ENCODE results near the gene ITGB2. TPM values are rescaled to one million over a fixed set of nuclear protein-coding genes. Genes with fewer than 3 reads are reported as not detected.

The ITGB2 gene
- total RNA-seq, 1 donor from 2014 or later, result 370 TPM

DNA sequence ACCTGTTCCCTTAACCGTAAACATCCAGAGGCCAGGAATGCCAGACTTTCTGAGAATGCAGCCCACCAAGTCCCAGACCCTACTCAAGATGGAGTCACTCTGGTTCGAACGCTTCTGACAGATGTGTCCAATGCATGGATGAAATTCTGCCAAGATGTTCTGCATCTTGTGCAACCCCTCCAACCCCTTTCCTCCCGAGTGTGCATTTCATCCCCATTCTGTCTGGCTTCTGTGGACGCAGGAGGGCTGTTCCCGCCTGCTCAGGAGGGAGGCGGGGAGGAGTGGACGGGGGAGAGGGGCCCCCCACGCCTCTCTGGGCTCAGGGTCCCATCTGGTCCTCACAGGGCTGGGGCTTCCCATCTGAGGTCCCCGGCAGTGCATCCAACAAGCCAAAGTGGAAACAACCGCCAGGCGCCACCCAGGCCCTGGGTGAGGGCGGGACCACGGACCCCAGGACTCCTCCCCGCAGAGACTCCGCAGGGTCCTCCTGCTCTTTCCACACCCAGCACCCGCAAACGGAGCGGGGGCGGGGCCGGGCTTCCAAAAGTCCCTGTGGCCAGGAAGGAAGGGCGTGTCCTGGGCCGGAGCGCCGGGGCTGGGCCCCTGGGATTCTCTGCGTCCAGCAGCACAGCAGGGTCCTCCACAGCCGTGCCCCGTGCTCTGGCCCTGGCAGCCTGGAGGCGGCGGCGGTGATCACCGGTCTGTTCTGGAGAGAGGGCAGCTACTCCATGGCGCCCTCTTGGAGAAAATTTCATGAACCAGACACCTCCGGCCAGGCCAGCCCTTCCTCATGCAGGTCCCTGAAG lies 75.1 kb downstream of the ITGB2 start:
- H3K9me3 ChIP-seq, result no peaks in the 10 kb centered on the region
- TF ChIP-seq, protein P1, sequence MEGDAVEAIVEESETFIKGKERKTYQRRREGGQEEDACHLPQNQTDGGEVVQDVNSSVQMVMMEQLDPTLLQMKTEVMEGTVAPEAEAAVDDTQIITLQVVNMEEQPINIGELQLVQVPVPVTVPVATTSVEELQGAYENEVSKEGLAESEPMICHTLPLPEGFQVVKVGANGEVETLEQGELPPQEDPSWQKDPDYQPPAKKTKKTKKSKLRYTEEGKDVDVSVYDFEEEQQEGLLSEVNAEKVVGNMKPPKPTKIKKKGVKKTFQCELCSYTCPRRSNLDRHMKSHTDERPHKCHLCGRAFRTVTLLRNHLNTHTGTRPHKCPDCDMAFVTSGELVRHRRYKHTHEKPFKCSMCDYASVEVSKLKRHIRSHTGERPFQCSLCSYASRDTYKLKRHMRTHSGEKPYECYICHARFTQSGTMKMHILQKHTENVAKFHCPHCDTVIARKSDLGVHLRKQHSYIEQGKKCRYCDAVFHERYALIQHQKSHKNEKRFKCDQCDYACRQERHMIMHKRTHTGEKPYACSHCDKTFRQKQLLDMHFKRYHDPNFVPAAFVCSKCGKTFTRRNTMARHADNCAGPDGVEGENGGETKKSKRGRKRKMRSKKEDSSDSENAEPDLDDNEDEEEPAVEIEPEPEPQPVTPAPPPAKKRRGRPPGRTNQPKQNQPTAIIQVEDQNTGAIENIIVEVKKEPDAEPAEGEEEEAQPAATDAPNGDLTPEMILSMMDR (IDR thresholded peaks at IDR 0.05), result peak; percentile 48
- H3K4me1 ChIP-seq, result peaks cover 19% of the 10 kb centered on the region
- peak; percentile 82 for ATAC-seq
- H3K27ac ChIP-seq, result peak overlapping the region; percentile 42
- H3K4me3 ChIP-seq, result peak overlapping the region; percentile 31
- H3K27me3 ChIP-seq, result no peaks in the 10 kb centered on the region
- peak; percentile 84 for DNase-seq
- H3K36me3 ChIP-seq, result peaks cover 22% of the 10 kb centered on the region
- intact Hi-C loops (cut with DNase I), result no loop called here

DNA sequence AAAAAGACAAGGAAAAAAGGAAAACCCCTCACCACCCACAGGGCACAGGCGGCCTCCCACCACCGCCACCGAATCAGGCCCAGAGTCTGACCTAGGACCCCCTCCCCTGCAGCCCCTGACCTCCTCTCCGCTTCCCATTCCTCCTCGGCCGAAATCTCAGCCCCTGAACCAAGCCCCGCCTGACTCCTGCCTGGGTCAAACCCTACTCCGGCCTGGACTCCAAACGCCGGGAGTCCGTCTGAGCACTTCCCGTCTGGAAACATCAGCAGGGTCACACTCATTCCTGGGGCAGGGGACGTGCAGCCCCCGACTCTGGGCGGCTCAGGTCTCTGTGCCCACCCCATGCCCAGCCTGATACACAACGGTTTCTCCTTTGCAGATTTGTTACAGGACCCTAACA lies 76.4 kb downstream of the ITGB2 start:
- Histone ChIP-seq H3K27ac (no peak overlapping the region), H3K27me3 (no peaks in the 10 kb centered on the region), H3K4me1 (peaks cover 19% of the 10 kb centered on the region), H3K9me3 (no peaks in the 10 kb centered on the region), H3K36me3 (peaks cover 9% of the 10 kb centered on the region), H3K4me3 (no peak overlapping the region)
- no peak for ATAC-seq
- DNase-seq, result no peak
- TF ChIP-seq, protein P1 (IDR thresholded peaks at IDR 0.05), result no peak
- intact Hi-C loops (cut with DNase I), result no loop called here

DNA sequence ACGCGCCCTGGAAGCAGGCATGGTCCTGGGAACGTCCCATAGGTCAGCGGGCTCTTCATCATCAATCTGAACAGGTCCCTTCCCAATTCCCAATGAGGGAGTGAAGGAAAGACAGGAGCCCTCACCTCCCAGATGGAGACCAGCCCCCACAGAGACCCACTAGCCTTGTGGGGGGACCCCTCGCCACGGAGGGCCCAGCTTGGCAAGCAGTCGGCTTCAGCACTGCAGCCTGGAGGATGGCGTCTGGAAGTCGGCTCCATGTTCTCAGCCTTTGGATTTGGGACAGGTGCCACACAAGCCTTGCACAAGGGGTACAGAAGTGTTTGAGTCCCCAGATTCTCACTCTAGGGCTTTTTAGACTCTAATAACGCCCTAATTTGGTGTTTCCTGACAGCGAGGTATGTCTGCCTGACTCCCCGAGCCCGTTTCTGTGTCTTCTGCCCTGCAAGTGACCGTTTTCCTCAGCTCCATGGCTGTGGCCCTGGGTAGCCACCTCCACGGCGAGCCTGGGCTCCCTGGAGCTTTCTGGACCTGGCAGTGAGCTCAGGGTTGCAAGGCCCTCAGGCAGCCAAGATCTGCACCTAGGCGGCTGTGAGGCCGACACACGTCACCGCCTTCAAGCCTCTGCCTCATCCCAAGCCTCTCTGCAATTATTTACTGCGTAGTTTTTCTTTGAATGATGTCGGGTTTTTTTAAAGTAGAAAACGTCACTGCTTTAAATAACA lies 77.8 kb downstream of the ITGB2 start:
- peaks cover 19% of the 10 kb centered on the region for H3K4me1 ChIP-seq
- TF ChIP-seq, protein P1 (IDR thresholded peaks at IDR 0.05), result no peak
- ATAC-seq (no peak), DNase-seq (no peak)
- no peak overlapping the region for H3K4me3 ChIP-seq
- H3K9me3 ChIP-seq, result no peaks in the 10 kb centered on the region
- H3K36me3 ChIP-seq, result no peaks in the 10 kb centered on the region
- H3K27me3 ChIP-seq, result no peaks in the 10 kb centered on the region
- no peak overlapping the region for H3K27ac ChIP-seq
- intact Hi-C loops (cut with DNase I), result no loop called here

DNA sequence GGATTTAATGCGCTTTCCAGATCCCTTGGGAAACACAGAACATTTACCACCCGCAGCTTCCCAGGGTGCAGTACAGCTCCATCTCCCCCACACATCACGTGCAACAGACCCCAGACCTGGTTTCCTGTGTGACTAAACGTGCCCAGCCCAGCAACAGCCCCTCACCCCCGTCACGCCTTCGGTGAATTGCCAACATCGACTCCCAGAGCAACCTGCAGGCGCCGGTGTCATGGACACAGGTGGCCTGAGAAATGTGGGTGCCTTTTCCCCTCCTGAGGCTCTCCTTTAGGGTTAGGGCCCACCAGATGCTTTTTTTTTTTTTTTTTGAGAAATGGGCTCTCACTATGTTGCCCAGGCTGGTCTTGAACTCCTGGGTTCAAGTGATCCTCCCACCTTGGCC lies 78.6 kb downstream of the ITGB2 start:
- ATAC-seq, result no peak
- TF ChIP-seq, protein P1 (IDR thresholded peaks at IDR 0.05), result no peak
- Histone ChIP-seq H3K27ac (no peak overlapping the region), H3K9me3 (no peaks in the 10 kb centered on the region), H3K36me3 (no peaks in the 10 kb centered on the region), H3K27me3 (no peaks in the 10 kb centered on the region), H3K4me3 (no peak overlapping the region), H3K4me1 (peaks cover 19% of the 10 kb centered on the region)
- DNase-seq, result no peak
- intact Hi-C loops (cut with DNase I), result no loop called here

DNA sequence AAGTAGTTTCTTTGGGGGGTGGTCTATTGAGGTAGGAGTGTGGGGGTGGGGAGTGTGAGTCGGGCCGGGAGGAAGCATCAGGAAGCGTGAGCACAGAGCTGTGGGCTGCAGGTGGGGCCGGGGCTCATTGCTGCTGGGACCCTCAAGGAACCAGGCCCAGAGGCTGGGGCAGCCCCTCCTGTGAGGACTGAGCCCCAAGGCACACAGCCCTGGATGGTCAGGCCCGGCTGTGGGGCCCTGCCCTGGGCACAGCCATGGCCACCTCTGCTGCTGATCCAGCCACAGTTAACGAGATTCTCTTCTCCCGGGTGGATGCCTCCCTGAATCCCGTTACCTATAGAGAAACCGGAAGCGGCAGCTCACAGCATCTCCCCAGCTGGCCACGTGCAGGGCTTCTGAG lies 79.9 kb downstream of the ITGB2 start:
- Histone ChIP-seq H3K27ac (no peak overlapping the region), H3K4me1 (peaks cover 6% of the 10 kb centered on the region), H3K36me3 (no peaks in the 10 kb centered on the region), H3K4me3 (no peak overlapping the region), H3K27me3 (no peaks in the 10 kb centered on the region), H3K9me3 (no peaks in the 10 kb centered on the region)
- no peak for DNase-seq
- intact Hi-C loops (cut with DNase I), result no loop called here
- ATAC-seq, result no peak
- TF ChIP-seq, protein P1 (IDR thresholded peaks at IDR 0.05), result no peak
